T-cell (primary cell): ENCODE measurements around the gene RICTOR. TPM values are rescaled to one million over a fixed set of nuclear protein-coding genes. Genes with fewer than 3 reads are reported as not detected.

Experiments used
- ATAC-seq, 4 experiments: fragments of 200-7000 bp in 3 of 4; fragments of 150-1000 bp in 1 of 4; cut with Tn5 transposase; replicated peaks in 1 of 4; 1 replicate in 3 of 4; 2 replicates in 1 of 4; pipeline ENCODE4 v1.10.0; 2021; ENCODE audit warnings: moderate library complexity in 3 of 4, mild to moderate bottlenecking in 2 of 4, moderate number of reproducible peaks in 1 of 4
- CTCF ChIA-PET, 2 donors: fragments of 300-600 bp; sonication (Branson Sonifier 250); formaldehyde crosslinking; loops; one replicate each; lab custom pipeline; 2022; ENCODE audit warnings: antibody characterized with exemption in 2 of 2; lab: Charles Lee
- POLR2A ChIA-PET, 2 donors: fragments of 300-600 bp; sonication (Branson Sonifier 250); formaldehyde crosslinking; loops; one replicate each; lab custom pipeline; 2022; ENCODE audit warnings: antibody characterized with exemption in 2 of 2; lab: Charles Lee
- DNase-seq, 35 experiments: peaks; one replicate each; pipeline versions ENCODE4 v3.0.0 to v3.0.0-alpha.2; 2013 to 2023
- H3K27ac ChIP-seq: one replicate; pipeline ENCODE4 v1.5.1; 2013; ENCODE audit warnings: low read length
- H3K27me3 ChIP-seq, 2 experiments: replicated peaks in 1 of 2; 1 replicate in 1 of 2; 2 replicates in 1 of 2; pipeline versions ENCODE4 v1.6.1 to v1.7.0; 2013; ENCODE audit warnings: low read length in 1 of 2, mixed read lengths in 1 of 2; ENCODE audit not compliant: control insufficient read depth in 2 of 2, insufficient read depth in 2 of 2; ENCODE audit errors: extremely low read depth in 1 of 2
- H3K36me3 ChIP-seq, 2 donors: 1 replicate in 1 of 2; 2 replicates in 1 of 2; pipeline versions ENCODE4 v1.6.1 to v1.7.0; 2013; ENCODE audit warnings: low read length in 1 of 2; ENCODE audit not compliant: control insufficient read depth in 2 of 2, insufficient read depth in 1 of 2; ENCODE audit errors: extremely low read depth in 1 of 2
- H3K4me1 ChIP-seq, 2 experiments: 1 replicate in 1 of 2; 2 replicates in 1 of 2; pipeline versions ENCODE4 v1.6.1 to v1.7.0; 2013; ENCODE audit warnings: low read length in 2 of 2, mixed read lengths in 1 of 2; ENCODE audit not compliant: insufficient read depth in 2 of 2, control insufficient read depth in 1 of 2; ENCODE audit errors: extremely low read depth in 1 of 2
- H3K4me3 ChIP-seq, 2 donors: 1 replicate in 1 of 2; 2 replicates in 1 of 2; pipeline versions ENCODE4 v1.5.1 to v1.7.0; 2013; ENCODE audit warnings: mild to moderate bottlenecking in 2 of 2, low read length in 1 of 2, moderate library complexity in 1 of 2; ENCODE audit not compliant: control insufficient read depth in 1 of 2; ENCODE audit errors: extremely low read depth in 1 of 2
- H3K9me3 ChIP-seq: 2 replicates; pipeline ENCODE4 v1.7.0; 2013
- H3K27ac Mint-ChIP-seq, 2 donors: one replicate each; pipeline ENCODE4 v1.8.0; 2020 to 2021; ENCODE audit warnings: mild to moderate bottlenecking in 2 of 2, mixed read lengths in 2 of 2
- H3K27me3 Mint-ChIP-seq, 2 donors: one replicate each; pipeline ENCODE4 v1.8.0; 2021 to 2022; ENCODE audit warnings: mixed read lengths in 2 of 2
- H3K36me3 Mint-ChIP-seq: one replicate; pipeline ENCODE4 v1.8.0; 2021; ENCODE audit warnings: mixed read lengths
- H3K4me1 Mint-ChIP-seq, 3 donors: one replicate each; pipeline ENCODE4 v1.8.0; 2020 to 2022; ENCODE audit warnings: mixed read lengths in 3 of 3, mild to moderate bottlenecking in 1 of 3
- H3K4me3 Mint-ChIP-seq, 3 donors: one replicate each; pipeline ENCODE4 v1.8.0; 2020 to 2022; ENCODE audit warnings: mild to moderate bottlenecking in 3 of 3, mixed read lengths in 3 of 3, moderate library complexity in 3 of 3
- H3K9me3 Mint-ChIP-seq, 3 donors: one replicate each; pipeline ENCODE4 v1.8.0; 2020 to 2022; ENCODE audit warnings: mixed read lengths in 3 of 3
- WGBS: methylation state at CpG from one replicate; pipeline ENCODE4 v1.1.5; 2013; ENCODE audit warnings: missing lambda C conversion rate; ENCODE audit not compliant: insufficient coverage; 5-methylcytosine and 5-hydroxymethylcytosine counted together
- total RNA-seq, 35 experiments: library from RNA in 6 of 35; stranded (reverse) in 6 of 35; fragments of 120-200 nt in 1 of 35; gene quantifications; one replicate each; pipeline versions ENCODE4 v1.2.1 to v1.2.4 and lab custom pipeline; 2013 to 2026

RICTOR gene
- total RNA-seq, 5 donors from 2014 or later (not counting 1 experiment from before 2014, with no cell fraction given) = 68.5 to 85.8 (median 74.8) TPM

DNA sequence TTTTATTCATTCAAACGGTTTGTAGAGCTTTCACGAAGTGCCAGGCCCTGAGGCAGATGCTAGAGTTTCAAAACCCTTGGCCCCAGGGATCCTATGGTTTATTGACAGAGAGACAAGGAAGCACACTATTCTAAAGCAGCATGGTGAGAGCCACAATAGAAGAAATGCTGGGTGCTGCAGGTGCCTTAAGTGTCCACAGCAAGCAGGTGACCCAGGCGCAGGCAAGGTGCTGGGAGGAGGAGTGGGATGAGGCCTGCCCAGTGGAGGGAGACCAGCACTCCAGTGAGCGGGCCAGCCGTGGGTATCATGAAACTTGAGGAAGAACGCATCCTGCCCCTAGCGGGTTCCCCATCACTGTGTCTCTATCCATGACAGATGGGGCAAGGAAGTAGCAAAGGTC, 157.4 kb downstream of the RICTOR start:
- no peaks in the 10 kb centered on the region for H3K36me3 ChIP-seq
- Mint-ChIP-seq H3K27ac (no peak overlapping the region), H3K9me3 (no peaks in the 10 kb centered on the region), H3K36me3 (no peaks in the 10 kb centered on the region), H3K4me3 (no peak overlapping the region), H3K27me3 (peaks cover 21 to 25% of the 10 kb centered on the region in 2 donors), H3K4me1 (no peaks in the 10 kb centered on the region)
- no peaks in the 10 kb centered on the region for H3K9me3 ChIP-seq
- H3K4me3 ChIP-seq = no peak overlapping the region
- ATAC-seq (no peak), DNase-seq (no peak)
- H3K4me1 ChIP-seq = no peaks in the 10 kb centered on the region
- 85% methylated on average over 4 of the region's 7 CpGs for WGBS
- CTCF ChIA-PET = no interaction called here
- H3K27me3 ChIP-seq = peaks cover 0 to 2% of the 10 kb centered on the region in 2 experiments
- H3K27ac ChIP-seq = no peak overlapping the region
- POLR2A ChIA-PET = no interaction called here

GRCh38 chr5:38913714-38914113, 160.5 kb downstream of the RICTOR start:
- ChIA-PET CTCF (no interaction called here), POLR2A (no interaction called here)
- no peaks in the 10 kb centered on the region for H3K9me3 ChIP-seq
- H3K36me3 ChIP-seq = no peaks in the 10 kb centered on the region
- Mint-ChIP-seq H3K9me3 (peaks cover 8 to 14% (median 10%) of the 10 kb centered on the region in 3 donors), H3K4me1 (no peaks in the 10 kb centered on the region), H3K27ac (no peak overlapping the region), H3K27me3 (peaks cover 33% of the 10 kb centered on the region in 2 donors), H3K4me3 (no peak overlapping the region), H3K36me3 (no peaks in the 10 kb centered on the region)
- no peak for ATAC-seq
- no peak overlapping the region for H3K27ac ChIP-seq
- WGBS = no CpG with 5 or more reads among the region's 2 CpGs
- DNase-seq = no peak
- peaks cover 2 to 3% of the 10 kb centered on the region in 2 experiments for H3K27me3 ChIP-seq
- H3K4me1 ChIP-seq = no peaks in the 10 kb centered on the region
- no peak overlapping the region for H3K4me3 ChIP-seq

GRCh38 chr5:38911933-38912332, 162.3 kb downstream of the RICTOR start:
- H3K27ac Mint-ChIP-seq = no peak overlapping the region
- no peaks in the 10 kb centered on the region for H3K4me1 Mint-ChIP-seq
- Histone ChIP-seq H3K36me3 (no peaks in the 10 kb centered on the region), H3K4me1 (no peaks in the 10 kb centered on the region), H3K4me3 (no peak overlapping the region), H3K9me3 (no peaks in the 10 kb centered on the region), H3K27me3 (peaks cover 2 to 19% of the 10 kb centered on the region in 2 experiments), H3K27ac (no peak overlapping the region)
- no peak overlapping the region for H3K4me3 Mint-ChIP-seq
- WGBS = no CpG with 5 or more reads among the region's 3 CpGs
- DNase-seq (no peak), ATAC-seq (no peak)
- peaks cover 9 to 15% (median 10%) of the 10 kb centered on the region in 3 donors for H3K9me3 Mint-ChIP-seq
- no peaks in the 10 kb centered on the region for H3K36me3 Mint-ChIP-seq
- ChIA-PET POLR2A (no interaction called here), CTCF (no interaction called here)
- peaks cover 42 to 43% of the 10 kb centered on the region in 2 donors for H3K27me3 Mint-ChIP-seq

DNA sequence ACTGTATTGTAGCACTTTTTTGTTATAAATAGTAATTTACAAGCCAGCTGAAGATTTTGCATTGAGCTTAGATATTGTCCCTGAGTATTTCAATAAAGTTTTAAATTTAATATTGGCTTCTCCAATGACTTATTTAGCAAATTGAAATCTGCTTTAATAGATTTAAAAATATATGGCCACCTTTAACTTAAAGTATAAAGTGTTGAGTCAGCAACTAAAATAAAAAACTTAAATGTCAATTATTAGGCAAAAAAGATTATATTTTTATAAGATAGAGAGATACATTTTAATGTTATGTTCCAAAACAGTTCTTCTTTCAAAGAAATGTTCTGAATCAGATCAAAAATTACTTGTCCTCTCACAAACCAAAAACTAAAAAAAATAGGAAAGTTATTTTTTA, 167.7 kb downstream of the RICTOR start:
- no peak overlapping the region for H3K27ac Mint-ChIP-seq
- DNase-seq (no peak), ATAC-seq (no peak)
- H3K4me1 ChIP-seq = no peaks in the 10 kb centered on the region
- ChIA-PET CTCF (no interaction called here), POLR2A (no interaction called here)
- H3K4me3 ChIP-seq = no peak overlapping the region
- H3K9me3 Mint-ChIP-seq = peaks cover 13 to 25% (median 17%) of the 10 kb centered on the region in 3 donors
- no peak overlapping the region for H3K27ac ChIP-seq
- H3K36me3 Mint-ChIP-seq = no peaks in the 10 kb centered on the region
- peaks cover 0 to 22% of the 10 kb centered on the region in 2 experiments for H3K27me3 ChIP-seq
- peaks cover 36 to 44% of the 10 kb centered on the region in 2 donors for H3K27me3 Mint-ChIP-seq
- H3K36me3 ChIP-seq = no peaks in the 10 kb centered on the region
- H3K4me1 Mint-ChIP-seq = no peaks in the 10 kb centered on the region
- H3K9me3 ChIP-seq = no peaks in the 10 kb centered on the region
- no peak overlapping the region for H3K4me3 Mint-ChIP-seq

- no peak for ATAC-seq
- peaks cover 40 to 43% of the 10 kb centered on the region in 2 donors for H3K27me3 Mint-ChIP-seq
- no peaks in the 10 kb centered on the region for H3K36me3 ChIP-seq
Observed at GRCh38 chr5:38905516-38905915, 168.7 kb downstream of the RICTOR start.

GRCh38 chr5:38899936-38900335, 174.3 kb downstream of the RICTOR start:
- H3K9me3 ChIP-seq = no peaks in the 10 kb centered on the region
- DNase-seq (no peak), ATAC-seq (no peak)
- H3K36me3 ChIP-seq = no peaks in the 10 kb centered on the region
- H3K36me3 Mint-ChIP-seq = no peaks in the 10 kb centered on the region
- no peak overlapping the region for H3K27ac Mint-ChIP-seq
- peaks cover 22 to 24% of the 10 kb centered on the region in 2 donors for H3K27me3 Mint-ChIP-seq
- H3K27me3 ChIP-seq = peaks cover 0 to 13% of the 10 kb centered on the region in 2 experiments
- H3K4me3 Mint-ChIP-seq = no peak overlapping the region
- H3K4me3 ChIP-seq = no peak overlapping the region
- no peaks in the 10 kb centered on the region for H3K4me1 ChIP-seq
- ChIA-PET POLR2A (no interaction called here), CTCF (no interaction called here)
- 53% methylated on average over 3 of the region's 5 CpGs for WGBS
- H3K27ac ChIP-seq = no peak overlapping the region
- peaks cover 5 to 31% (median 14%) of the 10 kb centered on the region in 3 donors for H3K9me3 Mint-ChIP-seq
- no peaks in the 10 kb centered on the region for H3K4me1 Mint-ChIP-seq

More at GRCh38 chr5:38905516-38905915, 168.7 kb downstream of the RICTOR start:
- H3K4me3 Mint-ChIP-seq = no peak overlapping the region
- peaks cover 13 to 25% (median 17%) of the 10 kb centered on the region in 3 donors for H3K9me3 Mint-ChIP-seq
- Histone ChIP-seq H3K27me3 (peaks cover 0 to 19% of the 10 kb centered on the region in 2 experiments), H3K9me3 (no peaks in the 10 kb centered on the region), H3K4me3 (no peak overlapping the region), H3K27ac (no peak overlapping the region), H3K4me1 (no peaks in the 10 kb centered on the region)
- H3K27ac Mint-ChIP-seq = no peak overlapping the region
- H3K4me1 Mint-ChIP-seq = no peaks in the 10 kb centered on the region
- 86% methylated on average over 2 of the region's 4 CpGs for WGBS
- POLR2A ChIA-PET = no interaction called here
- H3K36me3 Mint-ChIP-seq = no peaks in the 10 kb centered on the region
- CTCF ChIA-PET = no interaction called here
- DNase-seq = no peak

- Mint-ChIP-seq H3K36me3 (no peaks in the 10 kb centered on the region), H3K27ac (no peak overlapping the region), H3K4me1 (no peaks in the 10 kb centered on the region), H3K4me3 (no peak overlapping the region), H3K9me3 (peaks cover 7 to 36% (median 9%) of the 10 kb centered on the region in 3 donors), H3K27me3 (peaks cover 18 to 21% of the 10 kb centered on the region in 2 donors)
- H3K27ac ChIP-seq = no peak overlapping the region
- peaks cover 2 to 22% of the 10 kb centered on the region in 2 experiments for H3K27me3 ChIP-seq
- CTCF ChIA-PET = no interaction called here
- H3K4me1 ChIP-seq = no peaks in the 10 kb centered on the region
- DNase-seq (no peak), ATAC-seq (no peak)
- H3K9me3 ChIP-seq = no peaks in the 10 kb centered on the region
- H3K4me3 ChIP-seq = no peak overlapping the region
- POLR2A ChIA-PET = no interaction called here
- H3K36me3 ChIP-seq = no peaks in the 10 kb centered on the region
- WGBS = no CpG with 5 or more reads among the region's 3 CpGs
Observed at GRCh38 chr5:38896760-38897159, 177.4 kb downstream of the RICTOR start.
